NCI-H2196 (cell line): Measurements from ENCODE around the gene CASZ1.

Source experiments
- DNase-seq: peaks from one replicate; lab custom pipeline; 2025; ENCODE audit not compliant: unreplicated experiment; lab: John Stamatoyannopoulos, UW

Gene CASZ1

DNA sequence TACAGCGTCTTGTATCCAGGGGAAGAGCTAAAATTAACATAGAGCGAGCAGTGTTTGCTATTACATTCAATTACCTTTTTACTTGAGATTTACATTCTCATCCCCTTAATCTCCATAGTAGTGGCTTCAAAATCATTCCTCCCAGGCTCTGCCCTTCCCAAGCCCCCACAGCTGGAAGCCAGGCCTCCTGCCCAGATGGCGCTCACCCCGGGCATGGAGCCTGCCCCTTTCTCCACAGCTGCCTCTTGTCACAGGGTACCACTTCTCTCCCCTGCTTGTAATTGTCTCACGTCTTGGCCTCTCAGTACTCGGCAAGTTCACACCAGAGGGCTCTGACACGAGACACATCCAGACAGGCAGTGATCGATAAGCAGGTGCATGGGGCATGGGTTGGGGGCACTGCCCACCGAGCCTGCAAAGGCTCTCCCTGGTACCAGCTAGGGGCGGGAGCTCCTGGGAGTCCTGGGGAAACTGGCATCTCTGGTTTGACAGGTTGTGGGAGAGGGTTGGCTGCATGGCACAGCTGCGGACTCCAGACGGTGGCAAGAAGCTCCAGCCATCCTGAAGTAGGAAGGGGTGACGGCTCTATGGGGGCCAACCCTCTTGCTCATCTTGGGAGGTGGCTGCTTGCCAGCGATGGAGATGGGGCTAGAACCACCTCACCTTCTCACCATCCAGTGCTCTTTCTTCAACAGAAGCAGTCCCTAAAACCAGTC is 20.1 kb downstream of the CASZ1 start:
- no peak for DNase-seq

DNA sequence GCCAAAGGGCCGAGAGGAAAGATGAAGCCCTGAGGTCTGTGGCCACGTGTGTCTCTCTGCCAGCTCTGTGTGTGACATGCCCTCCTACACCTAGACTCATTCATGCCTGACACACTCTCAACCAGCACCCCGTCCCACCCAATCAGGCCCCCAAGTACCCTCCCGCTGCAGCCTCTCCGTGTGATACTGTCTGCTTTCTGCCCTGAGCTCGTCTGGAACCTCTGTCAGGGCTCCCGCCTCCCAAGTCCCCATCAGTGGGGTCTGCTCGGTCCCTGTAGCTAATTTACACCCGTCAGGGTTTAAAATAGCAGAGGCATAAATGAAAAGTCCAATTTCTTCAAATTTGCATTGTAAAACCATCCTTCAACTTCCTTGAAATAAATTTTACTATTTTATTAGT is 20.7 kb downstream of the CASZ1 start:
- no peak for DNase-seq

DNA sequence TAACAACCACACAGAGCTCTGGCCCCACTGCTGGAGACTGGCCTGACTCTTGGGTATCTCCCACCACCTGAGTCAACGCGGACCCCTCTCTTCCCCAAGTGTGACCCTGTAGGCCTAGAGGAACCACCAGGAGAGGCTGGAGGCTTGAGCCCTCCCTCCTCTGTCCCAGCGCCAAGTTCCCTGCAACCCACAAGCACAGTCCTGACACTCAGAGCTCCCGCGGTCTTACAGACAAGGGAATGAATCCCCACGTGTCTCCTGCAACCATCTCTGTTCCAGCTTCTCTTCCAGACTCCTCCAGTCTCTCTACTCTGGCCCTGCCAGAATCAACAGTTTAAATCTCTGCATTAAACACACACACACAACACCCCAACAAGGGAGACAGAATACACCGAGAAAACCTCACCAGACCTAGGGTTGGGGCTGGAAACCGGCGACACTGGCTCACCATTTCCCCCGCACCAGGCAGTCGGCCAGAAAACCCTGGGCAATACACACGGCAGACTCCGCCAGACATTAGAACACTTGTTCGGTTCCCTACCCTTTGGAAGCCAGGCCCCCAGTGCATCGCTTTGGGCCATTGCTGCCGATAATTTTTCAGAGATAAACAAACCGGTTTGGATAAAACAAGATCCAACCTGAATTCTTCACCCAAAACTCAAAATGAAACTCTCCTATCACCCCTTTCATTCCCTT is 21.7 kb downstream of the CASZ1 start:
- DNase-seq: no peak

DNA sequence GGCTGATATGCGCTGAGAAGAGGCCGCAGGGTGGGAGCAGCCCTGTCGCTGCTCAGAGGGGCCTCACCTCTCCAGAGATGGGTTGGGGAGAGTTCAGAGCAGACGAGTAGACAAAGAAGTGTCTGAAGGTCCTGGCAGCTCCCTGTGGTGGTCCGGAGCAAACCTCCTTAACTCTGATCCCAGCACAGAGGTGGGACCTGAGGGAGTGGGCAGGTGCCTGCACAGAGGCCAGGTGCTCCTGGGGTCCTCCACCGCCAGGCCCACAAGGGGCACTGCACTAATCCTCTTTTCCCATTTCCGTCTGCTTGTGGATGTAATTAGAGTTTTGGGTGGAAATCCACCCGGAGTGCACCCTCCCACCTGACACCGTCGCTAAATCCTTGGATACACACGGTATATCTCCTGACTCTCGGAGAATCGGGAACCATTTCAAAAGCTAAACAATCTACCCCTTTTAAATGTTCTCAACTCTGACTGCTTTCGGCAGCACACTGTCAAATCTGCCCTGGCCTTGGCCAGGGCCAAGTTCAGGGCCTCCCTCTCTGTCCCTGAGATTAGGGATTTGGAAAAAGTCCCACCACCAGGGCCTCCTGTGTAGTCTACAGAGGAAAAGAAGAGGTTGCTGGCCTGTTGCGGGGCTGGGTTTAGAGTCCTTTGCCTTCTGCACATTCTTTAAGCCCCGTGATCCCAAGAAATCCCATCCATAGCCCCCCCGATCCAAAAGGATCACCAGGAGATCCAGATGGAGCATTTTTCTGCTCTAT is 22.4 kb downstream of the CASZ1 start:
- no peak for DNase-seq

DNA sequence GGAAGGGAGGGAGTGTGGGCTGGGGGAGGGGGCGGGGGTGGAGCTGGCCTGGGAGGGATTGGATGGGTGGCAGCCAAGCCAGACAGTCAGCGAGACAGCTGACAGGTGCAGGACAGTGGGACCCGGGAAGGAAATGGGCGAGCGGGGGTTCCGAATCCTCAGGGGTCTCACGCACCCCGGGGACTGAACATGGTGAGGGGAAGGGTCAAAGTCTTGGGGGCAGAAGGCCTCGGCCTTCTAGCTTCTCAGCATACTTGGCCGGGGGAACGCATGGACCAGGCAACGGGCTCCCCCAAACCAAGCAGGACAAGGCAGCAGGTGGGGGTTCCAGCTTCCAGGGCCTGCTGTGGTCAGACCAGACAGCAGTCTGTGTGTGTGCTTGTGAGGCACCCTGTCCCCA is 23.1 kb downstream of the CASZ1 start:
- no peak for DNase-seq

DNA sequence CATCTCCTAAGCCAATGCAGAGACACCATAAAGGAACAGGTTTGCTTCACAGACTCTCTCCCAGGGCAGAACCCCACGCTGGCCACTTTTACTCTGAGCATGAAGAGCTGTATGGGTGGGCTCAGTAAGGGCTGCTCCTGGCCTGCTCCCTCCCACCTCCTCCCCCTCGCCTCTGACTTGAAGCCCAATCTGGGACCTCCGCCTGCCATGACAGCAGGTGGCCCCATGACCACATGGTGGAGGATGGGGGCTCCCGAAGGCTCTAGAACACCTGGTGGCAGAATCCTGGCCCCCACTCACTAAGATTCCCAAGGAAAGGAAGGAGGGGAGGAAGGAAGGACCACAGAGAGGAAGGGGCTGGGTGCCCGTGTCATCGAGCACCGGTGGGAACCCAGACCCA is 23.7 kb downstream of the CASZ1 start:
- no peak for DNase-seq

DNA sequence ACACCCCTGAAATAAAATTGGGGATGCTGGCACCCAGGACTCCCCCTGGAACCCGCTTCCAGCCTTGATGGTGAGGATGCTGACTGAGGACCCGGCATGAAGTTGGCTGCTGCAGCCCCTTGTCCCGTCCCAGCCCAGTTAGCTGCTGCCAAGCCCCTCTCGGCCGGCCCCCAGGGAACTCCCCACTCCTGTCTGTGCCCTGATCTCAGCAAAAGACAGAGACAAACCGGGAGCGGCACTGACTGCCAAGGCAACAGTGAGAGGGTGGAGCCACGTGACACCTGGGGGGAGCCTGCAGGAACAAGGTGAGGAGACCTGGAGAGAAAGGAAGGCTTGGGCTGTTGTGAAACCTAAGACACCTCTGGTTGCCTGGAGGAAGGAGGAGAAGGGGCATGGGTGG is 24.7 kb downstream of the CASZ1 start:
- DNase-seq: no peak

DNA sequence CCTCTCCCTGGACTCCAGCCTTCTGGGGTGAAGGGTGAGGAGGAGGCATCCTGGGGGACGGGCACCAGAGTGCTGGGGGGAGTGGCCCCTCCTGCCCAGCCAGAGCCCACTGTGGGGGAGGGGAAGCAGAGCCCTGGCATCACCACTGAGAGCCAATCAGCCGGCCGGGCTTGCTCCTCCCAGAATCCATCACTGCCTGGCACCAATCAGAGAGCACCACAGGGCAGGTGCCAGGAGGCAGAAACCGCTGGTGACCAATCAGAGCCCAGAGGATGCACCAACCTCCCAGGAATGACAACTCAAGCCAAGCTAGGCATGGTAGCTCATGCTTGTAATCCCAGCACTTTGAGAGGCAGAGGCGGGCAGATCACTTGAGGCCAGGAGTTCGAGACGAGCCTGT is 27.9 kb downstream of the CASZ1 start:
- DNase-seq: no peak

DNA sequence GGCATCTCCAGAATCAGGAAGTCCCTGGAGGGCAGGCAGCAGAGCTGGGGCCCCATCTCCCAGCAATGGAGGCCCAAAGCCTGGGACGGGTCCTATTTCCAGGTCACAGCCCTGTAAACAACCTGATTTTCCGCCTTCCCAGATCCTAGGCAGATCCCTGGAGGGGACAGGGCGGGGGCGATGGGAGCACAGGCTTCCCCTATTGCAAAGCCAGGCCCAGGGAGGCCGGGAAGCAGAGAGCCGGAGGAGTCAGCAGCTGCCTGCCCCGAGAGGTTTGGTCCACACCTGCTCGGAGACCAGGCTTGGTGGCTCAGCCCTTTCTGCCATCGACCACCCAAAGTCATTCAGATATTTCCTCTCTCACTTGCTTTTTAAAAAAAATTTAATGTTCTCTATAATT is 29.2 kb downstream of the CASZ1 start:
- DNase-seq: no peak

DNA sequence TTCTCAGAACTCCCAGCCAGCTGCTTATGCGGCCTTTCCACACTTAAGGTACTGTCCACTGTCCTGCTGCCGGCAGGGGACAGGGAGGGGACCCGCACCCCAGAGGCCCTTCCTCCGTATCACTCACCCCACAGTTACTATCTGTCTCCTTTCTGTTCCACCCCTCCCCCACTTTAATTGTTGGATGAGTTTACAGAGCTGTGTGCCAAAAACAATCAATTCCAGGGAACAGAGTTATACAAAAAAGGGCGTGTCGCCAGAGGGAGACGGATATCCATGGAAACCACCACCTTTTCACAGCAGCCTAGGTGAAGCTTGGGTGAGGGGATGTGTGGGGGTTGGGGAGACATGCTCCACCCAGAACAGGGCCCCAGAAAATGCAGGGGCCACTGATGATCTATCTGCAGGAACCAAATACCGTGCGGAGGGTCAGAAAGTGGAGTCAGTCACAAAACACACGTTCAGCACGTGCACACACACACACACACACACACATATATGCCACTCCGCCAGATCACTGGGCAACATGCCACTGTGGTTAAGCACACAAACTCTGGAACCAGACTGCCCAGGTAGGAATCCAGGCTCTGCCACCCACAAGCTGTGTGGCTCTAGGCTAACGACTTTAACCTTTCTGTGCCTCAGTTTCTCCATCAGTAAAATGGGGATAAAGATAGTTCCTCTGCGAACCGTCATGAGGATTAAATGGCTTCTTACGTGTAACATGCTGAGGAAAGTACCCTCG is 30.5 kb downstream of the CASZ1 start:
- DNase-seq: peak; percentile 88

DNA sequence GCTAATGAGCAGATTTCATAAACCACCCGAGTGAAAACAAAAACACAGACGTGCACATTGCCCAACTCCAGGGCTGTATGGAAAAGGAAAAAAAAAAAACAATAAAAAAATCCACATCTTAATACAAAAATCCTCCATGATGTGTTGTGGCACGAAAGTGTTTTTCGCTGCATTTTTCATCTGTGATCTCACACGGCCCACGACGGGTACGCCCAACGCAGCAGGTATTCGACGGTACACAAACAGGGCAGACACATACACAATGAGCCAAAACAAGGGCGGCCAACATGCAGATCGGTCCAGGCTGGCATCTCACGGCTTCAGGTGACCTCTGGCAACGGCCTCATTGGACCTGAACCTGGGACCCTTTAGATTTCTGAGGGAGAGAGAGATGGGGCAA is 31.1 kb downstream of the CASZ1 start:
- DNase-seq: no peak

DNA sequence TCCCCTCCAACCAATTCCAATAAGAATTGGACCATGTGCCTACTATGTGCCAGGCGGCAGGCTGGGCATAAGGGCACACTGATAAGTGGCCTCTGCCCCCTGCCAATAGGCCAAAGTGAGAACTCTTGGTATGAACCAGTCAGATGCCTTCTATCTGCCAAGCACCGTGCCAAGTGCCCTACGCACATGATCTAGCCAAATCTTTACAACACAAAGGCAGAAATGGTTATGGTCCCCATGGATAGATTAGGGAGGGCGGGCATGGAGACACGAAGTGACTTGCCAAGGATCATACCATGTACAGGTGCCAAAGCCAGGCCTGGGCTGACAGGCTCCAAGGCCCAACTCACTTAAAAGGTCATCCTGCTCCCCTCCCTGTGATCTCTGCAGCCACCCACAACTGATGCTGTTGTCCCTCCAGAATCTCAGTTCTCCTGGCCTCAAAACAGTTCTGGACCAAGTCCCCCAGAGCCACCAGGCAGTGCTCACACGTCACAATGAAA is 32.1 kb downstream of the CASZ1 start:
- DNase-seq: no peak

DNA sequence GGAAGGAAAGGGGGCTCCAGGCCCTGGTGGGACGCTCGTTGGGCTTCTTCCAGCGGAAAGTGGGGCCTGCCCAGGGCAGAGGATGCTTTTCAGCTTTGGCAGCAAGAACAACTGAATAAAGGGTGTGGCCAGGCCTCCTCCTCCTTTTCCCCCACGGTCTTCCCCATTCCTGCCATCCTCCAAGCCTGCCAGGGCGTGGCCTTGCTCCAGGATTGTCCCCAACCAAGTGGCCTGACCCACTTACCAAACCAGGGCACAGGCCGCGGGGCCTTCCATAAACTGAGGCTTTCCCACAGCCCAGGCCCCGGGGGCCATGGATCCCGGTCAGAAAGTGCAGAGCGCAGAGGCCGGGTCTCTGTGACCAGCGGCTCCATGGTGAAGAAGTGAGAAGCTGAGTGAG is 33.6 kb downstream of the CASZ1 start:
- no peak for DNase-seq

DNA sequence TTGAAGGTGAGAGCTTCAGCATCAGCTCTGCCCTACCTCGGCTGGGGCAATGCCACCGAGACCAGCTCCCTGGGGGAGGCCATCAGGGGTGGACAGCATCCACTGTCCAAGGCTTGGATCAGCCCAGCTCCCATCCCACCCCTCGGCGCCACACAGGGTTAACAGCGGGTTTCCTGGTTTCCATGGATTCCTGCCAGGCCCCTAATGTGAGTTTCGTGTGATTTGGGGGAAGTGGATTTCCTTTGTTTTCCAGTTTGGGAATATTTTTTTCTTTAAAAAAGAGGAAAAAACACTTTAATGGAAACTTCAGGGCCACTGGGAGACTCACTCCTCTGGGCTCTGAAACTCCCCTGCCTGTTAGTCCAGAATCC is 34.3 kb downstream of the CASZ1 start:
- no peak for DNase-seq

DNA sequence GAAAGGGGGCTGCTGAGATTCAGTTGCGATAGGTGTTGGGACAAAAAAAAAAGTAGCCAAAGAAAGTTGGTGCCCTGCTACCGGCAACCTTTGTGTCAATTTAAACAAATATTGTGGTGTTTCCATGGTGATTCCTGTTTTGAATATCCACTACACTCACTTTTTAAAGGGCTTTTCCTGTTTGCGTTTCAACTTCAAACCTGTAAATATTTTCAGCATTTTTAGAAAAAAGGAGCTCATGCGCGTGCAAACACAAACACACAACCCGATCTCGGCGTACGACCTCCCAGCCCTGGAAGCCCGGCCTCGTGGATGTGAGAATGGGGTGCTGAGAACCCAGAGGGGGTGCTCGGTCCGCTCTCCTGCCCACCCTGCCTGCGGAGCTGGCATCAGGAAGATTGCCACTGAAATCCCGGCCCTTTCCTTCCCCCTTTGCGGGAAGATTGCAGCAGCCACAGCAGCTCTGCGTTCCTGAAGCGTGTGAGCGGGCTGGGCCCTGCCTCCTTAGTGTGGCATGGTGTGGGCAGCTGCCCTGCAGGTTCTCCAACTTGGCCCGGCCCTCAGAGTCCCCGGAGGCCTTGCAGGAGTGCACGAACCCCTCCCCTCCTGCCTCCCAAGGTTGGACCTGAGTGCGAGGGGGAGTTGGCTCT is 34.8 kb downstream of the CASZ1 start:
- no peak for DNase-seq

DNA sequence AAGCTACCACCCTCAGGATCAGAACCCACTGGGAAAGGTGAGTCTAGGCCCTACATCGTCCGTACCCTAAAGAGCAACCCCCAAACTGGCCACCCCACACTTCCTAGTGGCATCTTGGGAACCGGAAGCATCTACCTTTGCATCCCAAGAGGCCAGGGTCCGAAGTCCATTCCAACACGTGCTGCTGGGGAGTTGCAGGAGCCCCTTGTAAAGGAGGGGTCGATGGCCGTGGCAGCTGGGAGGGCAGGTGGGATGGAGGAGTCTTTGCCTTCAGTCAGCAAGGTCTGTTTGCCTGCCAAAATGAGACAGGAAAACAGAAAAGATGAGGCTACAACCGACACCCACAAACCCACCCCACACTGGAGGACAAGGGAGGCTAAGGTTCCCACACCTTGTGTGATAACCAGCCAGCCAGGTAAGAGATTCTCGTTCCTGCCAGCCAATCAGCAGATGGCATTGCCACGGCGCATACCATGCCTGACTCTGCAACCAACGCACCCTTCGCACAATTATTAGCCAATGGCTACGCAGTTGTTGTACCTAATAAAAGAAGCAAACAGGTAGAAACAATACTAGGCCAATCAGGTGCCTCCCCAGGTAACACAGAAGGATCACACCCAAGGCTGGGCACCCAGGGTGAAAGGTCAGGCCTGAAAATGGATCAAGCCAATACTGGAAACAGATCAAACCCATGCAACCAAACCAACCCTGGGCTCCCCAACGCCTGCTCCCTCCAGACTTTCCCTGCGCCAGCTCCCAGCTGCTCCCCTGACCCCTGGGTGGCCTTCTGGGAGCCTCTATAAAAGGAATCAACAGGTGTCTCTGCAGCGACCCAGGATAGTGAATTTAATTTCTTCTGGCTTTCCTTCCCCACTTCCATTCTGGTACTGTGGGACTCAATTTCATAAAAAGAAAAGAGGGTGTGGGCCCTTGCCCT is 35.6 kb downstream of the CASZ1 start:
- DNase-seq: no peak

DNA sequence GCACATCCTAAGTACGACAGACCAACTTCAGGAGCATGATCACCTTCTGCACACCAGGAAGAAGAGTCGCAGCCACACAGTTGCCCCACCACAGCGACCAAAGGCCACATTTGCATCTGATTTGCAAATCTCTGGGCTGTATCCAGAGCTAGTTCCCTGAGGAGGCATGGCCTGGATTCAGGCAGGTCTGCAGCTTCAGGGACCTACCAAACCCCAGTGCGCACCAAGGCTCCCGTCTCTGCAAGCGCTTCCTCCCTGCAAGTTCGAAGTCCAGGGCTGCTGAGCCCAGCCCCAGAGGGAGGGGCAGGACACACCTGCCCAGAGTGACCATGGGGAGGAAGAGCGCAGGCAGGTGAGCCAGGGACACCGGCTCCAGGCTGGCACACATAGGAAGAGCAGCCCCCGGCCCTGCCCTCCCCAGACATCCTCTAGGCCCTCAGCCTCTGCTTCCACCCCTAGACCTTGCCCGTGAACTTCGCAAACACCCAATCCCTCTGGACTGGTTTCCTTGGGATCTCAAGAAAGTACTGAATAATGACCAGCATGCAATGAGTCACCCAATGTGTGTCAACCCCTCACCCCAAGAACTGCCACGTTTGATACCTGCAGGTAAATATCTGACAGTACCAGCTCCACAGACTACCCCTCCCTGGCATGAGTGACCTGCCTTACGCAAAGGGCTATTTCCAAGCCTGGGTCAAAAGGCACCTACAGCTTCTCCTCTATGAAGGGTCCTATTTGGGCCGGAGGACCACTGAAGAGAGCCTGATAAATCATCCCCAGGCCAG is 36.8 kb downstream of the CASZ1 start:
- no peak for DNase-seq

DNA sequence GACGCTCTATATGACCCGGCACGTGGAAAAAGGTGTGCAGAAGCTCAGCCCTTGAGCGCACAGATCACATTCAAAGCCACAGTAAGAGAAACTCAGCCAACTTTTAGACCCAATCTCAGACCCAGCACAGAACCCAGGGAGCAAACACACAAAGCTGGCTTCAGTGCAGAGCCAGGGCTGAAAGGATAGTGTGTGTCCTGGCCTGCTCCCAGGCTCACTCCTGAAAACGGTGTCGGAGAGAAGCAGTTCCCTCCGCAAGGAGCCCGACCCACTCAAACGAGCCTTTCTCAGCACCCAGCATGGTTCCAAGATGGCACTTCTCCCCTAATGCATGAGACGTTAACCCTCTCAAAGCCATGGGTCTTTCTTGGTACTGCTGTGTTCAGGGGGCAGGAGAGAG is 39.6 kb downstream of the CASZ1 start:
- no peak for DNase-seq

DNA sequence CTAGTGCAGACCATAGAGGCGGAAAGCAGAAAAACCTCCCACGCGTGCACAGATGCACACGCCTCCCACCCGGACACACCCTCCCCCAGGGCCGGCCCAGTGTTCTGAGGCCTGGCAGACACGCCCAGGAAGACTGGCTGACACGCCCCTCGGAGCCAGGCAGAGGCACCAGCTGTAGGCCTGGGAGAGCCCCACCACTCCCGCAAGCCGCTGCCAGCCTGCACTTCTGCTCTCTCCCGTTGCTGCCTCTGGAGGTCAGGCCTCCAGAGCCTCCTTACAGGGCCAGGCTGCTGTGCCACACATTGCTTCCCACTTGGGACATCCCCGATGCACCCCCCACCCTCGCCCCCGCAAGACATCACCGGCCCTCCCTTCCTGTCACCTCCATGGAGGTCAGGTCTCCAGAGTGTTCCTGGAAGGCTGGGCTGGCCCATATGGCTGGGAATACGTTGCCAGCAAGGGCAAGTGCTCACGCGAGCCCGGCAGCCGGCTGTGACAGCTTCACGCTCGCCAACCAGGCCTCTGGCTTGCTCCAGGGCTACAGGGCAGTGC is 40.4 kb downstream of the CASZ1 start:
- peak; percentile 73 for DNase-seq
